IMR-90 (cell line): ENCODE measurements around the gene RHOBTB3. TPM values are rescaled to one million over a fixed set of nuclear protein-coding genes. Genes with fewer than 3 reads are reported as not detected.

Experiments
- ATAC-seq: fragments of 200-7000 bp; cut with Tn5 transposase; 2 replicates; pipeline ENCODE4 v1.9.1; 2020; ENCODE audit warnings: low read depth, mild to moderate bottlenecking, moderate library complexity
- BruUV-seq: library from RNA; stranded (reverse); fragments of 400-500 nt; replicated peaks from 2 replicates; lab custom pipeline; 2021; lab: Mats Ljungman, UMichigan
- CTCF ChIA-PET: fragments of 300-600 bp; formaldehyde crosslinking; extraction: SDS; loops from one replicate; lab custom pipeline; 2021; ENCODE audit warnings: antibody characterized with exemption; lab: Yijun Ruan, JAX
- POLR2A ChIA-PET: fragments of 300-600 bp; sonication (Branson Sonifier 250); formaldehyde crosslinking; loops from one replicate; lab custom pipeline; 2022; ENCODE audit warnings: antibody characterized with exemption; ENCODE audit not compliant: unreplicated experiment; lab: Charles Lee
- DNase-seq: peaks from one replicate; pipeline ENCODE4 v3.0.0; 2013
- H2AFZ ChIP-seq: replicated peaks from 2 replicates; pipeline ENCODE3; 2013; ENCODE audit warnings: low read length, mild to moderate bottlenecking; ENCODE audit not compliant: poor library complexity
- H2AK5ac ChIP-seq: 2 replicates; pipeline ENCODE4 v1.6.1; 2013; ENCODE audit warnings: low read depth, low read length, inconsistent platforms
- H2AK9ac ChIP-seq: replicated peaks from 2 replicates; pipeline ENCODE3; 2013; ENCODE audit warnings: mild to moderate bottlenecking, low read depth, low read length, moderate library complexity; ENCODE audit not compliant: poor library complexity
- H2BK120ac ChIP-seq: 2 replicates; pipeline ENCODE4 v1.6.1; 2013; ENCODE audit warnings: low read depth, low read length, inconsistent platforms
- H2BK15ac ChIP-seq: 3 replicates; pipeline ENCODE4 v1.6.1; 2013; ENCODE audit warnings: low read depth, low read length, inconsistent platforms
- H2BK20ac ChIP-seq: 2 replicates; pipeline ENCODE4 v1.6.1; 2013; ENCODE audit warnings: low read depth, mild to moderate bottlenecking, inconsistent platforms, low read length, moderate library complexity
- H2BK5ac ChIP-seq: 2 replicates; pipeline ENCODE4 v1.6.1; 2013; ENCODE audit warnings: mild to moderate bottlenecking, low read depth, low read length, inconsistent platforms; ENCODE audit not compliant: poor library complexity, severe bottlenecking
- H3K14ac ChIP-seq: replicated peaks from 2 replicates; pipeline ENCODE4 v1.6.1; 2013; ENCODE audit warnings: low read depth, low read length, inconsistent platforms
- H3K18ac ChIP-seq: 2 replicates; pipeline ENCODE4 v1.6.1; 2013; ENCODE audit warnings: low read depth, low read length, control low read depth
- H3K23ac ChIP-seq: 2 replicates; pipeline ENCODE4 v1.6.1; 2013; ENCODE audit warnings: low read depth, low read length, inconsistent platforms
- H3K27ac ChIP-seq: 2 replicates; pipeline ENCODE4 v1.5.1; 2013; ENCODE audit warnings: mild to moderate bottlenecking, control low read depth, low read length; ENCODE audit not compliant: insufficient read depth
- H3K27me3 ChIP-seq: 2 replicates; pipeline ENCODE4 v1.6.1; 2013; ENCODE audit warnings: low read length; ENCODE audit not compliant: control insufficient read depth, insufficient read depth
- H3K36me3 ChIP-seq: 2 replicates; pipeline ENCODE4 v1.6.1; 2013; ENCODE audit warnings: low read length, mixed read lengths; ENCODE audit not compliant: control insufficient read depth, insufficient read depth
- H3K4ac ChIP-seq: 2 replicates; pipeline ENCODE4 v1.6.1; 2013; ENCODE audit warnings: low read depth, low read length, inconsistent platforms
- H3K4me1 ChIP-seq: 2 replicates; pipeline ENCODE4 v1.6.1; 2013; ENCODE audit warnings: low read length, mixed read lengths; ENCODE audit not compliant: control insufficient read depth, insufficient read depth
- H3K4me2 ChIP-seq: 2 replicates; pipeline ENCODE4 v1.6.1; 2013; ENCODE audit warnings: low read depth, mild to moderate bottlenecking, control low read depth, low read length, moderate library complexity
- H3K4me3 ChIP-seq: 2 replicates; pipeline ENCODE4 v1.5.1; 2013; ENCODE audit warnings: low read depth, mild to moderate bottlenecking, control low read depth, low read length, moderate library complexity; ENCODE audit not compliant: insufficient read depth
- H3K56ac ChIP-seq: 2 replicates; pipeline ENCODE4 v1.6.1; 2013; ENCODE audit warnings: low read length, inconsistent platforms; ENCODE audit not compliant: insufficient read depth; ENCODE audit errors: extremely low read depth
- H3K79me1 ChIP-seq, 2 experiments: 2 replicates each; pipeline ENCODE4 v1.6.1; 2013; ENCODE audit warnings: low read length in 2 of 2, inconsistent platforms in 1 of 2, low read depth in 1 of 2
- H3K9ac ChIP-seq: 2 replicates; pipeline ENCODE4 v1.6.1; 2013; ENCODE audit warnings: low read depth, low read length, control low read depth
- H3K9me1 ChIP-seq: 2 replicates; pipeline ENCODE4 v1.6.1; 2013; ENCODE audit warnings: low read length, inconsistent platforms; ENCODE audit not compliant: insufficient read depth
- H3K9me3 ChIP-seq: 2 replicates; pipeline ENCODE4 v1.6.1; 2013; ENCODE audit warnings: low read length; ENCODE audit not compliant: control insufficient read depth, insufficient read depth
- H4K20me1 ChIP-seq: 2 replicates; pipeline ENCODE4 v1.6.1; 2013; ENCODE audit warnings: low read length, inconsistent platforms; ENCODE audit not compliant: insufficient read depth
- H4K5ac ChIP-seq: 2 replicates; pipeline ENCODE4 v1.6.1; 2013; ENCODE audit warnings: mild to moderate bottlenecking, low read depth, low read length, control low read depth
- H4K8ac ChIP-seq, 2 experiments: 2 replicates each; pipeline ENCODE4 v1.6.1; 2013; ENCODE audit warnings: low read depth in 2 of 2, low read length in 2 of 2, control low read depth in 1 of 2, inconsistent platforms in 1 of 2
- H4K91ac ChIP-seq: 2 replicates; pipeline ENCODE4 v1.6.1; 2013; ENCODE audit warnings: low read depth, low read length, inconsistent platforms; ENCODE audit not compliant: insufficient read depth
- BHLHE40 ChIP-seq: fragments of 150-350 bp; IDR thresholded peaks from 2 replicates; pipeline ENCODE4 v1.6.1; 2016; ENCODE audit warnings: mild to moderate bottlenecking, low read depth, low read length
- CEBPB ChIP-seq: IDR thresholded peaks from 2 replicates; pipeline ENCODE4 v1.6.1; 2012; ENCODE audit warnings: low read depth, low read length, improper control_type of control experiment
- CHD1 ChIP-seq: IDR thresholded peaks from 2 replicates; pipeline ENCODE4 v1.6.1; 2012; ENCODE audit warnings: low read depth, low read length, improper control_type of control experiment
- CTCF ChIP-seq: conservative IDR thresholded peaks from 2 replicates; pipeline ENCODE4 v1.5.1; 2012; ENCODE audit warnings: mild to moderate bottlenecking, low read depth, low read length, improper control_type of control experiment
- FOS ChIP-seq: fragments of 150-350 bp; IDR thresholded peaks from 2 replicates; pipeline ENCODE4 v1.6.1; 2016; ENCODE audit warnings: low read depth, low read length
- MAFK ChIP-seq: IDR thresholded peaks from 2 replicates; pipeline ENCODE4 v1.6.1; 2012; ENCODE audit warnings: low read depth, low read length, improper control_type of control experiment
- MAZ ChIP-seq: IDR thresholded peaks from 2 replicates; pipeline ENCODE4 v1.6.1; 2012; ENCODE audit warnings: low read depth, mild to moderate bottlenecking, low read length, improper control_type of control experiment, moderate library complexity, borderline replicate concordance
- MXI1 ChIP-seq: IDR thresholded peaks from 2 replicates; pipeline ENCODE4 v1.6.1; 2012; ENCODE audit warnings: low read depth, mild to moderate bottlenecking, low read length, moderate library complexity, borderline replicate concordance
- NFE2L2 ChIP-seq: fragments of 150-350 bp; IDR thresholded peaks from 2 replicates; pipeline ENCODE4 v1.6.1; 2016; ENCODE audit warnings: low read depth, mild to moderate bottlenecking, low read length
- POLR2A ChIP-seq: IDR thresholded peaks from 2 replicates; pipeline ENCODE4 v1.6.1; 2012; ENCODE audit warnings: mild to moderate bottlenecking, low read depth, low read length
- RAD21 ChIP-seq: IDR thresholded peaks from 2 replicates; pipeline ENCODE4 v1.6.1; 2012; ENCODE audit warnings: low read length, improper control_type of control experiment
- RCOR1 ChIP-seq: IDR thresholded peaks from 2 replicates; pipeline ENCODE4 v1.6.1; 2012; ENCODE audit warnings: mild to moderate bottlenecking, low read length, improper control_type of control experiment; ENCODE audit not compliant: insufficient replicate concordance
- RFX5 ChIP-seq: IDR thresholded peaks from 2 replicates; pipeline ENCODE4 v1.8.0; 2012; ENCODE audit warnings: low read depth, mild to moderate bottlenecking, low read length, moderate library complexity
- SMC3 ChIP-seq: fragments of 150-350 bp; IDR thresholded peaks from 2 replicates; pipeline ENCODE4 v1.6.1; 2016; ENCODE audit warnings: low read depth, mild to moderate bottlenecking, antibody characterized with exemption, low read length, moderate library complexity
- dilution Hi-C: fragments of 300-500 bp; cut with HindIII; formaldehyde crosslinking; loops from one replicate; pipeline ENCODE4 v1.14.3; 2018; ENCODE audit warnings: low sequenced_read_pairs; ENCODE audit not compliant: unreplicated experiment
- in situ Hi-C: fragments of 300-500 bp; cut with MboI; formaldehyde crosslinking; loops from 3 replicates; pipeline ENCODE4 v1.14.3; 2019; ENCODE audit warnings: low sequenced_read_pairs, inconsistent platforms, mixed read lengths
- intact Hi-C: fragments of 100-400 bp; cut with micrococcal nuclease; formaldehyde crosslinking; loops from 2 replicates; pipeline ENCODE4 v1.10.0; 2022
- polyA plus RNA-seq, 3 experiments: library from polyadenylated mRNA; depleted of rRNA; stranded (reverse); fragments of >200 nt; gene quantifications; 2 replicates each; pipeline ENCODE4 v1.2.3, GENCODE V29; 2012; ENCODE audit warnings: low replicate concordance in 1 of 3
- total RNA-seq: library from RNA; depleted of rRNA; stranded (reverse); fragments of >200 nt; gene quantifications from 2 replicates; pipeline ENCODE4 v1.2.3, GENCODE V29; 2012
- TF ChIP-seq, protein P1 (sequence below): fragments of 150-350 bp; IDR thresholded peaks from 2 replicates; pipeline ENCODE4 v1.6.1; 2017; ENCODE audit warnings: mild to moderate bottlenecking, antibody characterized with exemption, low read length, low read depth
- TF ChIP-seq, protein P2 (sequence below): fragments of 150-350 bp; IDR thresholded peaks from 2 replicates; pipeline ENCODE4 v1.6.1; 2016; ENCODE audit warnings: low read depth, mild to moderate bottlenecking, low read length, moderate library complexity, borderline replicate concordance

The RHOBTB3 gene
- total and polyA plus RNA-seq, 2 of the 4 experiments (the other 2 are of a cell fraction), result 117 to 447 TPM

- no peak overlapping the region for H3K4me3 ChIP-seq
- no peaks in the 10 kb centered on the region for H3K27me3 ChIP-seq
- dilution Hi-C loops, result no loop called here
- no peaks in the 10 kb centered on the region for H3K9me1 ChIP-seq
- H3K4me2 ChIP-seq, result no peak overlapping the region
- no peak overlapping the region for H3K18ac ChIP-seq
- POLR2A ChIA-PET, result no interaction called here
- no peak overlapping the region for H3K27ac ChIP-seq
- intact Hi-C loops, result no loop called here
- DNase-seq (no peak), ATAC-seq (no peak)
- no peak overlapping the region for H2BK5ac ChIP-seq
- no peaks in the 10 kb centered on the region for H3K79me1 ChIP-seq
- no peaks in the 10 kb centered on the region for H3K4me1 ChIP-seq
- no peak overlapping the region for H3K56ac ChIP-seq
- H4K91ac ChIP-seq, result no peak overlapping the region
- H3K4ac ChIP-seq, result no peak overlapping the region
- no peak overlapping the region for H2AK5ac ChIP-seq
- in situ Hi-C loops, result no loop called here
- no peak overlapping the region for H4K5ac ChIP-seq
- no peak overlapping the region for H3K14ac ChIP-seq
- no peaks in the 10 kb centered on the region for H3K9me3 ChIP-seq
- no peak overlapping the region for H4K8ac ChIP-seq
- CTCF ChIA-PET, result no interaction called here
- no peaks in the 10 kb centered on the region for H4K20me1 ChIP-seq
- H2AFZ ChIP-seq, result no peak overlapping the region
- H3K36me3 ChIP-seq, result no peaks in the 10 kb centered on the region
- no peak overlapping the region for H3K9ac ChIP-seq
- H3K23ac ChIP-seq, result no peak overlapping the region
- no peak overlapping the region for H2BK120ac ChIP-seq
- no TSS peak for BruUV-seq
- H2BK15ac ChIP-seq, result no peak overlapping the region
- H2AK9ac ChIP-seq, result no peak overlapping the region
- no peak overlapping the region for H2BK20ac ChIP-seq
- no peak for TF ChIP-seq FOS
- no peak for TF ChIP-seq BHLHE40
- TF ChIP-seq RAD21, result no peak
- TF ChIP-seq CHD1, result no peak
- no peak for TF ChIP-seq RCOR1
- TF ChIP-seq CEBPB, result no peak
- TF ChIP-seq CTCF, result no peak
- TF ChIP-seq, protein P1, sequence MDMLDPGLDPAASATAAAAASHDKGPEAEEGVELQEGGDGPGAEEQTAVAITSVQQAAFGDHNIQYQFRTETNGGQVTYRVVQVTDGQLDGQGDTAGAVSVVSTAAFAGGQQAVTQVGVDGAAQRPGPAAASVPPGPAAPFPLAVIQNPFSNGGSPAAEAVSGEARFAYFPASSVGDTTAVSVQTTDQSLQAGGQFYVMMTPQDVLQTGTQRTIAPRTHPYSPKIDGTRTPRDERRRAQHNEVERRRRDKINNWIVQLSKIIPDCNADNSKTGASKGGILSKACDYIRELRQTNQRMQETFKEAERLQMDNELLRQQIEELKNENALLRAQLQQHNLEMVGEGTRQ, result no peak
- no peak for TF ChIP-seq MXI1
- no peak for TF ChIP-seq MAFK
- no peak for TF ChIP-seq MAZ
- TF ChIP-seq RFX5, result no peak
- TF ChIP-seq SMC3, result no peak
- no peak for TF ChIP-seq NFE2L2
- TF ChIP-seq, protein P2, sequence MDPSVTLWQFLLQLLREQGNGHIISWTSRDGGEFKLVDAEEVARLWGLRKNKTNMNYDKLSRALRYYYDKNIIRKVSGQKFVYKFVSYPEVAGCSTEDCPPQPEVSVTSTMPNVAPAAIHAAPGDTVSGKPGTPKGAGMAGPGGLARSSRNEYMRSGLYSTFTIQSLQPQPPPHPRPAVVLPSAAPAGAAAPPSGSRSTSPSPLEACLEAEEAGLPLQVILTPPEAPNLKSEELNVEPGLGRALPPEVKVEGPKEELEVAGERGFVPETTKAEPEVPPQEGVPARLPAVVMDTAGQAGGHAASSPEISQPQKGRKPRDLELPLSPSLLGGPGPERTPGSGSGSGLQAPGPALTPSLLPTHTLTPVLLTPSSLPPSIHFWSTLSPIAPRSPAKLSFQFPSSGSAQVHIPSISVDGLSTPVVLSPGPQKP, result no peak
- TF ChIP-seq POLR2A, result no peak
Observed at GRCh38 chr5:95690333-95690732, 40.8 kb upstream of the RHOBTB3 start.
